Activated T-helper 2 cell treated with anti-CD3 and anti-CD28 coated beads, Interferon-gamma antibody, Interleukin-2, Interleukin-4, amounts not matched to agents 10 μg/mL and 5 μg/mL and 100 μg/mL, durations not matched to agents 14 hours and 24 hours and 36 hours (primary cell): ENCODE data around the gene CA10. TPM values are rescaled to one million over a fixed set of nuclear protein-coding genes. Genes with fewer than 3 reads are reported as not detected.

Experiments used
- DNase-seq: peaks from one replicate; pipeline ENCODE4 v3.0.0; 2021; ENCODE audit warnings: low spot score
- H3K27ac Mint-ChIP-seq: one replicate; pipeline ENCODE4 v1.8.0; 2021; ENCODE audit warnings: mixed read lengths
- H3K27me3 Mint-ChIP-seq: one replicate; pipeline ENCODE4 v1.8.0; 2021; ENCODE audit warnings: low read depth, mixed read lengths
- H3K36me3 Mint-ChIP-seq: one replicate; pipeline ENCODE4 v1.8.0; 2021; ENCODE audit warnings: low read depth, mixed read lengths
- H3K4me1 Mint-ChIP-seq: one replicate; pipeline ENCODE4 v1.8.0; 2021; ENCODE audit warnings: low read depth, mixed read lengths
- H3K4me3 Mint-ChIP-seq: one replicate; pipeline ENCODE4 v1.8.0; 2021; ENCODE audit warnings: low read depth, mild to moderate bottlenecking, moderate library complexity, mixed read lengths
- H3K9me3 Mint-ChIP-seq: one replicate; pipeline ENCODE4 v1.8.0; 2021; ENCODE audit warnings: mixed read lengths
- intact Hi-C: fragments of 100-400 bp; cut with micrococcal nuclease; formaldehyde crosslinking; loops from one replicate; pipeline ENCODE4 v1.15.1; 2023
- total RNA-seq: library from RNA; stranded (reverse); gene quantifications from 2 replicates; pipeline ENCODE4 v1.2.3, GENCODE V29; 2022

CA10 gene
- total RNA-seq, 1 donor from 2014 or later, result 0.32 TPM

- intact Hi-C loops, result no loop called here
- Mint-ChIP-seq H3K4me1 (no peaks in the 10 kb centered on the region), H3K9me3 (no peaks in the 10 kb centered on the region), H3K27me3 (no peaks in the 10 kb centered on the region), H3K27ac (no peak overlapping the region), H3K4me3 (no peak overlapping the region), H3K36me3 (no peaks in the 10 kb centered on the region)
- DNase-seq, result no peak
Measured at GRCh38 chr17:51676691-51677487, 481.6 kb downstream of the CA10 start.

DNA sequence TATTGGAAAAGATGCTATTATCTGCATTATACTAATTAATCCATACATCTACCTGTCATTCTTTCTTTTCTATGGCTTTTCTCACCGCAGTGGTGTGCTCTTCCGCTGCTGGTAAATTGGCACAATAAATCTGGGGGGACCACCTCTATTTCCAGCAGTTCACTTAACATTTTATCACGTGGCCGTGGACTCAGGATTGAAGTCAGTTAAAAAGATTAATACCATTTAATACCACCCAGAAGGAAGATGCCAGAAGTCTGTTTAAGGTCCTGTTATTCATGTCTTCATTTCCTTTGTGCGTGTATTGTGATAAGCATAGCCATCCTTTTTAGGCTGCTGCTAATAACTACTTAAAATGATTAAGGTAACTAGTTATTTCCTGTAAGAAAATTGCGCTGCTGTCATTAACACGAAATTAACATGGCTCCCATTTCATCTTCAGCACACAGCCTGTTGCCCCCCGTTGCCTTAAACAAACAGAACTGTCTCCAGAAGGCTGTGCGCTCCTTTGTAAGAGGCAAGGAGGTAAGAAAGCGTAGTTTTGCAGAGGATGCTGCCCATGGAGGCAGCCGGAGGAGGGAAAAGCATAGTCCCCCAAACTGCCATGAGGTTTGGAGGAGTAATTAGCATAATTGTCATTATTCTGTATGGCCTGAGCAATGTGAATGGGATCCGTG lies 483.8 kb downstream of the CA10 start:
- no peaks in the 10 kb centered on the region for H3K9me3 Mint-ChIP-seq
- H3K4me3 Mint-ChIP-seq, result no peak overlapping the region

GRCh38 chr17:51673070-51673469 lies 485.4 kb downstream of the CA10 start:
- H3K27me3 Mint-ChIP-seq, result no peaks in the 10 kb centered on the region
- DNase-seq, result no peak
- no peaks in the 10 kb centered on the region for H3K4me1 Mint-ChIP-seq
- no peak overlapping the region for H3K4me3 Mint-ChIP-seq
- H3K36me3 Mint-ChIP-seq, result no peaks in the 10 kb centered on the region
- intact Hi-C loops, result no loop called here
- H3K27ac Mint-ChIP-seq, result no peak overlapping the region
- no peaks in the 10 kb centered on the region for H3K9me3 Mint-ChIP-seq

More for the DNA sequence above, 483.8 kb downstream of the CA10 start:
- intact Hi-C loops, result no loop called here
- Mint-ChIP-seq H3K27me3 (no peaks in the 10 kb centered on the region), H3K4me1 (no peaks in the 10 kb centered on the region), H3K27ac (no peak overlapping the region), H3K36me3 (no peaks in the 10 kb centered on the region)
- DNase-seq, result no peak

GRCh38 chr17:51672065-51672464 lies 486.4 kb downstream of the CA10 start:
- H3K27ac Mint-ChIP-seq, result no peak overlapping the region
- no peak overlapping the region for H3K4me3 Mint-ChIP-seq
- H3K4me1 Mint-ChIP-seq, result peaks cover 2% of the 10 kb centered on the region
- DNase-seq, result no peak
- no peaks in the 10 kb centered on the region for H3K27me3 Mint-ChIP-seq
- no peaks in the 10 kb centered on the region for H3K36me3 Mint-ChIP-seq
- H3K9me3 Mint-ChIP-seq, result no peaks in the 10 kb centered on the region
- intact Hi-C loops, result no loop called here

- Mint-ChIP-seq H3K27me3 (no peaks in the 10 kb centered on the region), H3K4me3 (no peak overlapping the region), H3K9me3 (no peaks in the 10 kb centered on the region), H3K36me3 (no peaks in the 10 kb centered on the region), H3K27ac (no peak overlapping the region), H3K4me1 (peaks cover 2% of the 10 kb centered on the region)
- no peak for DNase-seq
- intact Hi-C loops, result no loop called here
Measured at GRCh38 chr17:51670899-51671298, 487.6 kb downstream of the CA10 start.

DNA sequence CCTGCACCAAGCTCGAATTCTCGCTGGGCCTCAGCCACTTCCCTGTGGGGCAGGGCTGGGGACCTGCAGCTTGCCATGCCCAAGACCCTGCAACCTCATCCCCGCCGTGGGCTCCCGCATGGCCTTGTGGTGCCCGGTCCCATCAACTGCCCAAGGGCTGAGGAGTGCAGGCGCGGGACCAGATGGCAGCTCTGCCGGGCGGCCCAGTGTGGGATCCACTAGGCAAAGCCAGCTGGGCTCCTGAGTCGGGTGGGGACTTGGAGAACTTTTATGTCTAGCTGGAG lies 489.6 kb downstream of the CA10 start:
- H3K27me3 Mint-ChIP-seq, result no peaks in the 10 kb centered on the region
- H3K4me3 Mint-ChIP-seq, result no peak overlapping the region
- H3K4me1 Mint-ChIP-seq, result peaks cover 2% of the 10 kb centered on the region
- no peaks in the 10 kb centered on the region for H3K36me3 Mint-ChIP-seq
- H3K27ac Mint-ChIP-seq, result no peak overlapping the region
- no peak for DNase-seq
- intact Hi-C loops, result no loop called here
- no peaks in the 10 kb centered on the region for H3K9me3 Mint-ChIP-seq

- H3K9me3 Mint-ChIP-seq, result no peaks in the 10 kb centered on the region
- no peak overlapping the region for H3K4me3 Mint-ChIP-seq
- intact Hi-C loops, result no loop called here
- no peak overlapping the region for H3K27ac Mint-ChIP-seq
- H3K27me3 Mint-ChIP-seq, result peaks cover under 1% of the 10 kb centered on the region
- peaks cover 2% of the 10 kb centered on the region for H3K4me1 Mint-ChIP-seq
- no peak for DNase-seq
- H3K36me3 Mint-ChIP-seq, result no peaks in the 10 kb centered on the region
Measured at GRCh38 chr17:51668155-51668962, 490.2 kb downstream of the CA10 start.

DNA sequence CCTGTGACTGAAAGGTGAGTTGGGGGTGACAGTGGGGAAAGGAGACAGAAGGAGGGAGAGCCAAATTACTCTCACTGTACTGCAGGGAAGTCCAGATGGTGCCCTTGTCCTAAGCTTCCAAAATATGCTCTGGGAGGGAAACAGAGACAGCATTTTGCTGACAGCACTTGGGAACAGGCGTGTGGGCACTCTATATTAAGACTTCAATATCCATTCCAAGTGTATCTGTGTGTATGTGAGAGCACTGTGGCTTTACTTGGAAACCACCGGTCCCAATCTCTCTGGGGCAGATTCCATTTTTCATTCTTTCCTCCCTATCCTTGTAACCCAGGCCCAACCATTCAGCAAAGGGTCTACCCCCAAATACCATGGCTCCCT lies 490.8 kb downstream of the CA10 start:
- DNase-seq, result no peak
- intact Hi-C loops, result no loop called here
- peaks cover 2% of the 10 kb centered on the region for H3K4me1 Mint-ChIP-seq
- H3K36me3 Mint-ChIP-seq, result no peaks in the 10 kb centered on the region
- peaks cover 2% of the 10 kb centered on the region for H3K27me3 Mint-ChIP-seq
- H3K9me3 Mint-ChIP-seq, result no peaks in the 10 kb centered on the region
- H3K27ac Mint-ChIP-seq, result no peak overlapping the region
- H3K4me3 Mint-ChIP-seq, result no peak overlapping the region

DNA sequence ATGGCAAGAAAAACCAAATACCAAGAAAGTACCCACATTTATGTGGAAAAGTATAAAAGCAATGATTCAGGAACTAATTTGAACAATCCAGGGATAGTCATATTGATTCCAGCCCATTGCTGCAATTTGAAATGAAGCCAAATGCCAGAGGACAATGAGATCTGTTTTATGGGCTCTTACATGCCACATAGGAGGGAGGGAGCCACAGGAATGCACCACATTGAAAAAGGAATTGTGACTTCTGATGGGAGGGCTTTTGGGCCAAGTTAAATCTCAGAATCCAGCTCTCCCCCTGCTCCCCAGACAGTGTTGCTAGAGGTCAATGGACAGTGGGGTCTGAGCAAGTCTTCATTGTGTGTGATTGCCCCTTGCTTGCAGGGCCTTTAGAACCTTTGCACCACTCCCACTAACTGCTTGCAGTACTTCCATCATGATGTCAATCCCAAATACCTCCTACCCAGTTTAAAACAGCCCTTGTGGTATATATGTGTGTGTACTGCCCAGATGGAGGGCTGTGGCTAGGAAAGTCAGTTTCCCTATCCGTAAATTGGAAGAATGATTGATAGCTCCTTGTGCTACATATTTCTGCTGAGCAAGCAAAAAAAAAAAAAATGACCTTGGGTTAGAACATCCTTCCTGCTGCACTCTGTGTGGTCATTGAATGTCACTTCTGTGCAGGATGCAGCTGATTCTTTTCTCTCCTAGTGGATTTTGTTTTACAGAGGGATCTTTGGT lies 491.4 kb downstream of the CA10 start:
- Mint-ChIP-seq H3K9me3 (no peaks in the 10 kb centered on the region), H3K27me3 (peaks cover 4% of the 10 kb centered on the region), H3K36me3 (no peaks in the 10 kb centered on the region), H3K27ac (no peak overlapping the region), H3K4me1 (peaks cover 2% of the 10 kb centered on the region), H3K4me3 (no peak overlapping the region)
- intact Hi-C loops, result no loop called here
- no peak for DNase-seq

DNA sequence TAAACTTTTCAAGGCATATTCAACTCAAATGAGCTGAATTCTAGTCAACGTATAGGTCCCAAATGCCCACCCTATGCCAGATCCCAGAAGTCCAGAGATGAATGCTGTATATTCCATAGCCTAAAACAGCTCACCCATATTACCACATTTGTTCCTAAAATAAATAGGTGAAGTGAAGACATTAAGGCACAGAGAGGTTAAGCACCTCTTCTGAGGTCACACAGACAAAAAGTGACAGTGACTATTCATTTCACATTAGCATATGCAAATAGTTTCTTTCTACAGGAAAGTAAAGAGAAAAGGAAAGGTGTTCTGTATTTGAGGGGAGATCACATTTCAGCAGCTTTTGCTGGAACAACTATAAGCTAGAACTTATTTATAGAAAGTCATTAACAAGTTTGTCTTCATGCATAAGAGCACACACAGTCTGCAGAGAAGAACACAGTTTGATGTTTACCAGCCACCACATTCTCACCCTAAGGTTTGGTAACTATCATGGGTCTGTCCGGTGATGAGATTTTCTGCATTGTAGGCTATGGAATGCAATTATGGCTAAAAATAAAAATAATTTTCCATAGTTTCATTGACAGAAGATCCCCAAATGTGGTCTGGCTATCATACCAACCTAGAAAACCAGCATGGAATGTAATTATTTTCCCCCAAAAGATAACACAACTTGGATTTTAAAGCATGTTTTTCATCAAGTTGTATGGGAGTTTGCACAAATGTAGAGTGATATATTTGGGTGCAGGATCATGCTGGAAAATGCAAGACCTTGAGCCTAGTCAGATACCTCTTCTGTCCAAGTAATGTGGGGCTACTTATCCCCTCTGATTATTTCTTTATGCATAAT lies 496.1 kb downstream of the CA10 start:
- peaks cover 5% of the 10 kb centered on the region for H3K27me3 Mint-ChIP-seq
- H3K4me1 Mint-ChIP-seq, result peaks cover under 1% of the 10 kb centered on the region
- no peaks in the 10 kb centered on the region for H3K9me3 Mint-ChIP-seq
- DNase-seq, result no peak
- intact Hi-C loops, result no loop called here
- no peaks in the 10 kb centered on the region for H3K36me3 Mint-ChIP-seq
- H3K4me3 Mint-ChIP-seq, result no peak overlapping the region
- no peak overlapping the region for H3K27ac Mint-ChIP-seq

DNA sequence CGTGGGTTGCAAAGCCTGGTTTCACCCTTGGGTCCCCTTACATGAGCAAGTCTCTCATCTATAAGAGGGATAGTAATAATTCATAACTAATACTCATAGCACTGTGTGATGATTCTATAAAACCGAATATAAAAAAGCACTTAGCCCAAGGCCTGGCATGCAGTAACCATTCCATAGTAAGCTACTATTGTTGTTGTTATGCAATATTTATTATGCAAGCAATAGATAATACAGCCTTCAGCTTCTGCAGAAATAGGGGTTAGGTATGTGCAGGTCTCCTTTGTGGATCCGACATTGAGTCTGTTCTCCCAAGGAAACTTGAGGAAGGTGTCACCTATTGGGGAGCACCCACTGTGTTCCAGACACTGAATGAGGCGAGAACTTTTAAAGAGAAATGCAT lies 497.1 kb downstream of the CA10 start:
- DNase-seq, result no peak
- H3K4me3 Mint-ChIP-seq, result no peak overlapping the region
- H3K27ac Mint-ChIP-seq, result no peak overlapping the region
- no peaks in the 10 kb centered on the region for H3K36me3 Mint-ChIP-seq
- H3K4me1 Mint-ChIP-seq, result no peaks in the 10 kb centered on the region
- peaks cover 5% of the 10 kb centered on the region for H3K27me3 Mint-ChIP-seq
- intact Hi-C loops, result no loop called here
- no peaks in the 10 kb centered on the region for H3K9me3 Mint-ChIP-seq

DNA sequence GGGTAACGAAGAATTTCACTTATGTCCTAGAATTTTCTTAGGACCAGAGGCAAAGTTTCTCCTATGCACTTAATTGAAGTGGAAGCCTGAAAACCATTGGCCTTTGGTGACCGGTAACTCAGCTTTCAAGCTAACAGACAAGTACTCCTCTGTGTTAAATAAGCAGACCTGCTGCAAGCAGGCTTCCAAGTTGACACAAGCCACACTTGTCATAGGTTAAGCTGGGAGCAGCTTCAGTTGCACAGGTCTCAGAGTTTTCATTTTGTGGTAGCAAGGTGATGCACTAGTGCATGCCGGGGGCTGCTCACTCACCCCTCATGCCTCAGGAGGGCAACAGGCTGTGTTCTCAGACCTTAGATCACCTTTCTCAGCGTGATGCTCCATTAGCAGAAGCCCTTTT lies 498.2 kb downstream of the CA10 start:
- H3K9me3 Mint-ChIP-seq, result no peaks in the 10 kb centered on the region
- no peaks in the 10 kb centered on the region for H3K4me1 Mint-ChIP-seq
- H3K27ac Mint-ChIP-seq, result no peak overlapping the region
- intact Hi-C loops, result no loop called here
- DNase-seq, result no peak
- no peaks in the 10 kb centered on the region for H3K36me3 Mint-ChIP-seq
- peaks cover 8% of the 10 kb centered on the region for H3K27me3 Mint-ChIP-seq
- no peak overlapping the region for H3K4me3 Mint-ChIP-seq
